GM21528 (cell line): ENCODE data around the gene TMEM132C.

Experiments
- ATAC-seq: cut with Tn5 transposase; IDR thresholded peaks from one replicate; pipeline ENCODE4 v1.9.1; 2021; ENCODE audit warnings: mild to moderate bottlenecking, moderate library complexity; ENCODE audit not compliant: unreplicated experiment, low FRiP score

TMEM132C gene

DNA sequence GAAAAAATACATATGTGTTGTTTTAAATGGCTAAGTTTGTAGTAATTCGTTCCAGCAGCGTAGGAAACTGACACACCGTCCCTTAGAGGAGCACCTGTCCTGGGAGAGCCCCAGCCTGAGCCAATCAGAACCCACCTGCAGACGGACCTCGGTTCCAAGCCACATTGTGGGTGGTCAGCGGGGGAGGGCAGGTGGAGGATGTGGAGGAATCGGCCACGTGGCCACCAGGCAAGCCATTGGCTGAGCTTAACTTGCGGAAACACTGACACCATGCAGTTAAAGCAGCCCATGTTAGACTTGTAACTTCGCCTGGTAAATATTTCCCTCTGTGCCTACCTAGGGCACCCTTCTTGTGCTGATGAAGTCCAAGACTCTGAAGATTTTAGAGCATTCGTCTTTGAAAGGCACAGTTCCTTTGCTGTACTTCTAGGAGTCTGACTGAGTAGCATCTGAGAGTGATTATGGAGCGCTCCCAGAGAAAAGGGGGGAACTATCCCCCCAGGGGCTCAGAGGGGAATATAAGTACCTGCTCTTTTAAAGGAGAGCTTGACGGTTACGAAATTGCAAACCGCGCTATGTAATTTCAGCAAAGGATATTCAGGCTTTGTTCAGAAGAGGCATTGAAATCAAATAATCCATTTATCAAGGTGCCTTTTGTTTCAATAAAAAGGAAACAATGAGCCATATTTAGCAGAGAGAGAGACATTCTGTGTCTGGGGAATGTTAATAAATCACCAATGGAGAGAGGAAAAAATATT, 135.7 kb downstream of the TMEM132C start:
- no peak for ATAC-seq

GRCh38 chr12:128408669-128409068, 141.7 kb downstream of the TMEM132C start:
- ATAC-seq = no peak

GRCh38 chr12:128415036-128415560, 148.1 kb downstream of the TMEM132C start:
- ATAC-seq = no peak

- ATAC-seq = no peak
These were observed 152.0 kb downstream of the TMEM132C start for GRCh38 chr12:128418944-128419343.

- ATAC-seq = no peak
These were observed 153.2 kb downstream of the TMEM132C start for GRCh38 chr12:128420163-128420562.

DNA sequence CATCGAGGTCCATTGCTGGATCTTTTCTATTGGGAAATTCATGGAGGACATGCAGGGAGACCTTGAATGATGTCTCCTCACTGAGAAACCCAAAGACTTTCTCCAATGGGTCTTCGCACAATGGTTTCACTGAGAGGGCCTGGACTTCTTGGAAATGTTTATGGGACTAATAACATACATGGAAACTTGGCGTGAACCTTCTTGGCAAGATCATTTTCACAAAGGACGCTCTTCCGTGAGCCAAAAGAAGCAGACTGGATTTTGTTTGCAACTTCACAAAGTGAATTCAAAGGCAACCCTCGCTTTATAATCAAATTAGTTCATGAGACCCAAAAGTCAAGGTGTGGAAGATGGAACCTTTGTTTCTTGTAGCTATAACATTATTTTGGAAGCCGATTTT, 154.4 kb downstream of the TMEM132C start:
- ATAC-seq = no peak

DNA sequence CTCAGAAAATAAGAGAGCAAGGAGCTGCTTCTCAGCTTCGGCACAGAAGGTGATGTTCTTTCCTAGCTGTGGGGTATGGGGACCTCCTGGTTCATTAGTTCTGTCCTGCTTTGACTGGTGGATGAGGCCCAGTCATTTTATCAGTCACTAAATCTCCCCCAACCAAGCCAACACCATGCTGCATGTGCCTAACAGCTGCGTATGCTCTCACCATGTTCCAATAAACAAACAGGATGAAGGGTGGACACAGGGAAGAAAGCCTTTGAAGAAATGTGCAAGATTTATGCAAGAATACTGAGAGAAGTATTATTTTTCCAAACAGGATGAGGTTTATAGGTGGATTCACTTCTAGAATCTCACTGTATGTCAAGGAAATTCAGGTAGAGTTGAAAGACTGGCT, 156.2 kb downstream of the TMEM132C start:
- no peak for ATAC-seq

DNA sequence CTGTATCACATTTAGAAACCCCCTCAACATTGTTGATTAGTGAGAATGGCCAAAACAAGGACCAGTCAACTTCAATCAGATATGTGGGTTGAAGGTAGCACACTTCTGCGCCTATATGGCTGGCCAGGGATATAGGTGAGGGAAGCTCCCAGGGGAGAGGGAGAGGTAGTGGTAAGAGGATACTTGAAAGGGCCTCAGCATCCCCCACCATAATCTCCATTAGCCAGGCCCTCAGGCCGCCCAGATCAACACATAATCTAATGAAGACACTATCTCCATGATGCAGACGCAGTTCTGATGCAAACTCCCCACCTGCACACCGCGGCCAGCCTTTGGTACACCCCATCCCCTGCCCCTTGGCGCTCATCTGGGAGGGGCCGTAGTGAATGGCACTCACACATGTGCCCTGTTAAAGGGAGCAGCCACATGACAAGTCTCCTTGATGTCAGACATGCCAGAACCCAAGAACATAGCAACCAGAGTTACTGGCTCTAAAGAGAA, 158.0 kb downstream of the TMEM132C start:
- no peak for ATAC-seq

DNA sequence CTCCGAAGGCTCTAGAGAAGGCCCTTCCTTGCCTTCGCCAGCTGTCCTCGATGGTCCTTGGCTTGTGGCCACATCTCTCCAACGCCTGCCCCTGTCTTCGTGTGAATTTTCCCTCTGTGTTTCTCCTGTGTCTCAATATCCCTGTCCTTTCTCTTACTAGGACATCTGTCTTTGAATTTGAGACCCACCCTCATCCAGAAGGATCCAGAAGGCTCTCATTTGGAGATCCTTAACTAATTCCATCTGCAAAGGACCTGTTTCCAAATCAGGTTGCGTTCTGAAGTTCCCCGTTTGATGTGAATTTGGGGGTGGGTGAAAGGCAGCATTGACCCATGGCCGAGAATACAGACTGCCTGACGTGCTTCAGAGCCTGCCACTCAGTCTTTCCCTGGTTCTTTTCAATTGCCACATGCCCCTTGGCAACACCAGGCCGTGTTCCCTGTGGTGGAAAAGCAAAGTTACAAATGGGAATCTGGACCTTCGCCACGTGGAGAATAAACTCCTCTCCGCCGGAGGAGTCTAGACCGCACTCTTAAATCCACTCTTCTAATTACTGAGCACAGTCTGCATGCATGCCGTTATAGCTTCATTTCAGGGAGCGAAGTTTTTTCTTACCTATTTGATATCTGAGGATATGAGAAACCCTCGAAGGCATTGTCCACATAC, 158.8 kb downstream of the TMEM132C start:
- ATAC-seq = no peak

DNA sequence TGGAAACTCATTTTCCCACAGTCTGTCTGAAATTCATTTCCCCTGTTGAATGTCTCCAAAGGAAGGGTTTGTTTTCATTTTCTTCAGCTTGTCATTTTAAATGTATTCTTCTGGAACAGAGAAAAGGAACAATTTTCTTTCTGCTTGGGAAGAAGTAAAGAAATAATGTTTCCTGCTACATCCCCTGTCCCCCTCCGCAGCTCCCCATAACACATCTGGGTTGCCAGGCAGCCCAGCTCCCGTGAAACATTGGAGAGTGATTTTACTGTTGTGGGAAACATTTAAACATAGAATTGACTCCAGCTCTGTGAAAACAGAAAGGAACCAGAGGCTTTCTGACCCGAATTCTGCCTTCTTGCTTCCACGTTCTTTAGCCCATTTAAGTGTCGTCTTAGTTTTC, 159.5 kb downstream of the TMEM132C start:
- ATAC-seq = no peak

- no peak for ATAC-seq
These were observed 172.8 kb downstream of the TMEM132C start for GRCh38 chr12:128439796-128440195.

DNA sequence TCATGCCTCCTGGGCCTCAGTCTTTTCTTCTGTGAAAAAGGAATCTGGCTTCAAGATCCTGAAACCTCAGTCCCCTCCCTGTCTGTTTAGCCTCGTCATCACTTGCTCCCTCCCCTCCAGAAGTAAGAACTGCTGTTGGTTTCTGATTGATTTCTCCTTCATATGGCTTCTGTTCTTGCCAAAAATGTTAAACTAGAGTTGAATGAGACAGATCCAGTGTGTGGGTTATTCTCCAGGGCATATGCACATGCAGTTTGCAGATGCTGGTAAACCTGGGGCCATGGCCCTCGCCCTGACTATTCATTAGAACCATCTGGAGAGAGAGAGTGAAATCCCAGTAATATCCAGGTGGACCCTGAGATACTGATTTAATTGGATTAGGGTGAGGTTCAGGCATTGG, 175.1 kb downstream of the TMEM132C start:
- no peak for ATAC-seq

DNA sequence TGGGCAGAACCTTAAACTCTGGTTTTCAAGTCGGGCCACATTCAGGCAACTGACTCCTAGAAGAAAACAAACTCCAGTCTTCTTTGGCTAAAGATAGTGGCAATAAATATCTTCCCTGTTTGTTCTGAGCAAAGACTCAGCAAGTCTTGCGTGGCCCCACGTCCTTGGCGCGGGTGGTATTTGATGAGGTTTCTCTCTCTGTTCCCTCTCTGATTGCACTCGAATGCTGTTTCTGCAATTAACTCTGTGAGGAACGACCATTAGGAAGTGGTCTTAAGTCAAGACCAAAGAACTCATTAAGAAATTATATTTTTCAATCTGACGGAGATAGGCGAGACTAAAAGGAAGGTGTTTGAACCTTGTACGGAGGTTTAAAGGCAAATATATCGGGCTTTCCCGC, 177.6 kb downstream of the TMEM132C start:
- ATAC-seq = no peak

- ATAC-seq = no peak
These were observed 178.6 kb downstream of the TMEM132C start for GRCh38 chr12:128445415-128446127.

DNA sequence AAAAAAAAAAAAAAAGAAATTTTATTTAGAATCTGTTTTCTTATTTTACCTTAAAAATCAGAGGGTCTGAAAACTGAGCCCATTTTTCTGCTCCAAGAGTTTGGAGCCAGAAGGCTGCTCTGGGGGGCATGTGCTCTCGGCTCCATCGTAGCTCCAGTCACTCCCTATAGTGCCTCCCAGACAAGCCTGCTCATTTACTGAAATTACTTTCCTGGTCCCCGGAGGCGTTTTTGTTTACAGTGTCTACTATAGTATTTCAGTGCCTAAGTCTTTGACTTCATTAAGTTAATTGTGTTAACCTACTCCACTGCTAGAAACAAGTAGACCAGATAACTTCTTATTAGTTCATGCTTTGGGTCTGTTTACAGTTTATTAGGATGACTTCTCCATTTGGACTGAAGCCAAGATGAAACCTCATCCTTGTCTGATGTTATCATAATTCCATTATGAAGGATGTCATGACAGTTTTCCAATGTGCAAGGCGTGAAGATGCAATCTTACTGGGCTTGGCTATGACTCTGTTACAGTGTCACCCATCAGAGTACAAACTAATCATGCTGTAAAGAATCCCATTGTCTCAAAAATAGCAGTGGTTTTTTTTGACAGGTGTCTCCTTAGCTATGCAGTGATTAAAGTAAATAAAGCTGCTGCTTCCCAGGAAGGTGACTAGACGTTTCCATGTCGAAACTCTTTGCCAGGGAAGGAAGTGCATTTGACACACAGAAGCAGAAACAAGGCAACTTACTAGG, 182.3 kb downstream of the TMEM132C start:
- ATAC-seq = no peak

DNA sequence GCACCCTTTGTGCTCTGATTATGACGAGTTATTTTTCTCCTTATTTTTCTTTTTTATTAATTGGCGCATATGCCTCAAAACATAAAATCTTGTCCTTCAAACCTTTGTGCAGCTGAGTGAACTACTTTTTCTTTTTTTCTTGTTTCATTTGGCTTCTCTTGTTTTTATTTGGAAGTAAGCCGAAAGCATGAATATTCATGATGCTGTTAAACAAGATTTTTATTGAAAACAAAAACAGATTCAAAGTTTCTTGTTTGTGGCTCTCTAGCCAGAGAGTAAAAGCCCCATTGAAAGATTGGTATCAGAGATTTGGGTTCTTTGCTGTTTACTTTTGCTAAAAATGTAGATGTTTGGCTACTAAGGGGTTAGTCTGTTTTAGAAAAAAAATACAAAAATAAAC, 183.8 kb downstream of the TMEM132C start:
- no peak for ATAC-seq

GRCh38 chr12:128455851-128456250, 188.9 kb downstream of the TMEM132C start:
- no peak for ATAC-seq

GRCh38 chr12:128456922-128457321, 190.0 kb downstream of the TMEM132C start:
- no peak for ATAC-seq

DNA sequence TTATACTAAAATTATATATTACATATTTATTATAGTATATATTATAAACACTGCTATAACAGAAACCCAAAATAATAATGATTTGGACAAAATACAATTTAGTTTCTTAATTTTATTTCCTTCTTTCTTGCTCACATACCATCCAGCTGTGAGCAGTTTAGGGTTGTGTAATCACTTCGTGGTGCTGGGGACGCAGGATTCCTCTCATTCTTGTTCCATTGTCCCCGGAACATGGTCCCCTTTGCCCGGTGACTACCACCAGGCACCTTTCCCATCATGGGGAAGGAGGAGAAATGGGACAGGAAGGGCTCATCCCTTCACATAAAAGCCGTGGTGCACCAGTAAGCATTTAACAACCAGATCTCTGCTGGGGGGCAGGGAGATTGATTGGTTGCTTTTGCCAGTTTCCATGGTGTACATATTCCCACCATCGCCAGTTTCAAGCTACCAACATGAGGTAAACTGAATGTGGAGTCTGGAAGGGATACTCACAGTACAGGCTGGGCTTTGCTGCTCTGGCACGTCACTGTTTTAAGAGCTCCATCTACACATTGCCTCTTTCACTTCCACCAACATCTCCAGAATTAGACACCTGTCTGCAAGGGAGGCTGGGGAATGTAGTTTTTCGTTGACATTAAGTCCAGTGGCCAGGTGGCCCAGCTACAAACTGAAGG, 191.5 kb downstream of the TMEM132C start:
- ATAC-seq = no peak

DNA sequence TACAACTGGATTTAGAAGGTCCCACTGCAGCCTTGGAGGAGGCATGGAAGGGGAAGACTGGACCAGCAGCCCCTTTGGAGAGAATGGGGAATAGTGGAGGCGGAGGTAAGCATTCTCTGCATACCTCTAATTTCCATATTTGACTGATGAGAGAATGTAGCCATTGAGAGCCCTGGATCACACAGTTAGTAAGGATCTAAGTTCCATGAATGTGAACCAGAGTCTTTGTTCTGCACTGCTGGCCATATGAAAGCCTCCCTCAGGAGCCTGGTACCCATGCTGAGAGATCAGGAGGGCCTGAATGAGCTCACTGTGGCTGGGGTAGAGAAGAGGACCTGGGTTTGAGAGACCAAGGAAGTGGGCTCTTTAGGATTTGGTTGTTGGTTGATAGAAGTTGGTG, 192.1 kb downstream of the TMEM132C start:
- no peak for ATAC-seq
